AG04450 (cell line): ENCODE results near the gene KNTC1. TPM values are rescaled to one million over a fixed set of nuclear protein-coding genes. Genes with fewer than 3 reads are reported as not detected.
"Not testable (repeated sequence)": the region's sequence is repeated elsewhere in the genome, so short reads cannot be mapped to it uniquely, and the experiment has no call there.

Experiments used
- CTCF ChIA-PET: fragments of 300-600, 350-600 bp; formaldehyde crosslinking; extraction: SDS; loops from one replicate; lab custom pipeline; 2022; ENCODE audit warnings: antibody characterized with exemption, inconsistent platforms; lab: Charles Lee
- POLR2A ChIA-PET: fragments of 350-600 bp; formaldehyde crosslinking; extraction: SDS; loops from one replicate; lab custom pipeline; 2021; ENCODE audit warnings: antibody characterized with exemption, inconsistent platforms; lab: Yijun Ruan, JAX
- DNase-seq: peaks from one replicate; pipeline ENCODE4 v3.0.0-alpha.2; 2011; ENCODE audit warnings: low read depth, low spot score
- H3K27ac ChIP-seq: one replicate; pipeline ENCODE4 v1.5.1; 2012; ENCODE audit warnings: low read depth, low read length, control low read depth
- H3K27me3 ChIP-seq: one replicate; pipeline ENCODE4 v1.6.0; 2012; ENCODE audit warnings: low read length; ENCODE audit not compliant: control insufficient read depth, insufficient read depth
- H3K4me3 ChIP-seq: 2 replicates; pipeline ENCODE4 v1.5.1; 2011; ENCODE audit warnings: mild to moderate bottlenecking, low read depth, low read length, control low read depth
- H3K9me3 ChIP-seq: 2 replicates; pipeline ENCODE4 v1.5.1; 2012; ENCODE audit warnings: low read length; ENCODE audit not compliant: control insufficient read depth, insufficient read depth
- CTCF ChIP-seq: IDR thresholded peaks from 2 replicates; pipeline ENCODE4 v1.5.1; 2011; ENCODE audit warnings: low read depth, low read length, control low read depth, inconsistent platforms
- polyA plus RNA-seq: library from polyadenylated mRNA; depleted of rRNA; stranded (reverse); fragments of >200 nt; gene quantifications from 2 replicates; pipeline ENCODE4 v1.2.3, GENCODE V29; 2011

The KNTC1 gene
- polyA plus RNA-seq, 1 experiment, result 10.0 TPM

- POLR2A ChIA-PET, result no interaction called here
- Histone ChIP-seq H3K4me3 (no peak overlapping the region), H3K27me3 (no peaks in the 10 kb centered on the region), H3K27ac (no peak overlapping the region), H3K9me3 (no peaks in the 10 kb centered on the region)
- no peak for DNase-seq
- CTCF ChIA-PET, result no interaction called here
- TF ChIP-seq CTCF, result no peak
Observed at GRCh38 chr12:122584177-122584863, 57.3 kb downstream of the KNTC1 start.

- no peaks in the 10 kb centered on the region for H3K27me3 ChIP-seq
- DNase-seq, result no peak
- no peak for TF ChIP-seq CTCF
- POLR2A ChIA-PET, result no interaction called here
- no peak overlapping the region for H3K27ac ChIP-seq
- no peak overlapping the region for H3K4me3 ChIP-seq
- CTCF ChIA-PET, result no interaction called here
- no peaks in the 10 kb centered on the region; the same call in 1 of the 2 replicates for H3K9me3 ChIP-seq
Observed at GRCh38 chr12:122590990-122591389, 63.9 kb downstream of the KNTC1 start.

- POLR2A ChIA-PET, DNase-seq, CTCF ChIA-PET: not testable (repeated sequence)
Observed at GRCh38 chr12:122591966-122592365, 64.9 kb downstream of the KNTC1 start.

GRCh38 chr12:122592543-122592942 is 65.5 kb downstream of the KNTC1 start:
- DNase-seq, POLR2A ChIA-PET, H3K27ac ChIP-seq, H3K4me3 ChIP-seq, H3K9me3 ChIP-seq, CTCF ChIA-PET, H3K27me3 ChIP-seq: not testable (repeated sequence)

More at GRCh38 chr12:122591966-122592365, 64.9 kb downstream of the KNTC1 start:
- not testable (repeated sequence) for H3K9me3 ChIP-seq, H3K27ac ChIP-seq, H3K4me3 ChIP-seq, H3K27me3 ChIP-seq

- TF ChIP-seq CTCF, result no peak
- Histone ChIP-seq H3K27me3 (no peaks in the 10 kb centered on the region), H3K9me3 (no peaks in the 10 kb centered on the region; the same call in 1 of the 2 replicates), H3K4me3 (no peak overlapping the region), H3K27ac (no peak overlapping the region)
- DNase-seq, result no peak
- CTCF ChIA-PET, result no interaction called here
- POLR2A ChIA-PET, result no interaction called here
Observed at GRCh38 chr12:122593910-122594309, 66.9 kb downstream of the KNTC1 start.

GRCh38 chr12:122596838-122597237 is 69.8 kb downstream of the KNTC1 start:
- no peak for DNase-seq
- Histone ChIP-seq H3K4me3 (no peak overlapping the region), H3K27ac (no peak overlapping the region), H3K27me3 (no peaks in the 10 kb centered on the region), H3K9me3 (no peaks in the 10 kb centered on the region; the same call in 1 of the 2 replicates)
- POLR2A ChIA-PET, result no interaction called here
- CTCF ChIA-PET, result no interaction called here
- no peak for TF ChIP-seq CTCF
